Endothelial cell of umbilical vein (primary cell): Measurements from ENCODE around the gene RSRC2. TPM values are rescaled to one million over a fixed set of nuclear protein-coding genes. Genes with fewer than 3 reads are reported as not detected.

Source experiments
- BruUV-seq: library from RNA; stranded (reverse); fragments of 400-500 nt; replicated peaks from 2 replicates; lab custom pipeline; 2021; lab: Mats Ljungman, UMichigan
- CTCF ChIA-PET: fragments of 300-600, 350-600 bp; sonication (Branson Sonifier 250); formaldehyde crosslinking; loops from one replicate; lab custom pipeline; 2021; ENCODE audit warnings: antibody characterized with exemption, inconsistent platforms; lab: Charles Lee
- POLR2A ChIA-PET: fragments of 300-600, 350-600 bp; sonication (Branson Sonifier 250); formaldehyde crosslinking; loops from one replicate; lab custom pipeline; 2021; ENCODE audit warnings: antibody characterized with exemption, inconsistent platforms; lab: Charles Lee
- DNase-seq: peaks from one replicate; pipeline ENCODE4 v3.0.0-alpha.2; 2011; ENCODE audit warnings: low read depth, low spot score
- FAIRE-seq: peaks from 2 replicates; lab custom pipeline; 2011; peaks lifted over from hg19 to GRCh38; lab: Jason Lieb, UNC
- H2AFZ ChIP-seq: 2 replicates; pipeline ENCODE4 v1.6.0; 2012; ENCODE audit warnings: low read depth, low read length, control low read depth, inconsistent platforms
- H3K27ac ChIP-seq: 2 replicates; pipeline ENCODE4 v1.5.1; 2011; ENCODE audit warnings: low read depth, mild to moderate bottlenecking, control low read depth, low read length, moderate library complexity; ENCODE audit not compliant: insufficient read depth
- H3K27me3 ChIP-seq, 2 experiments: 2 replicates each; pipeline versions ENCODE4 v1.6.0 to v1.6.1; 2011; ENCODE audit warnings: low read length in 2 of 2, mixed read lengths in 1 of 2; ENCODE audit not compliant: control insufficient read depth in 2 of 2, insufficient read depth in 2 of 2
- H3K36me3 ChIP-seq, 2 experiments: 2 replicates in 1 of 2; 3 replicates in 1 of 2; pipeline ENCODE4 v1.5.1; 2011; ENCODE audit warnings: low read length in 2 of 2, mild to moderate bottlenecking in 1 of 2, moderate library complexity in 1 of 2; ENCODE audit not compliant: control insufficient read depth in 2 of 2, insufficient read depth in 2 of 2; ENCODE audit errors: extremely low read depth in 1 of 2
- H3K4me1 ChIP-seq: 3 replicates; pipeline ENCODE4 v1.5.1; 2011; ENCODE audit warnings: mild to moderate bottlenecking, low read length; ENCODE audit not compliant: control insufficient read depth, insufficient read depth; ENCODE audit errors: extremely low read depth
- H3K4me2 ChIP-seq: 2 replicates; pipeline ENCODE4 v1.6.1; 2011; ENCODE audit warnings: low read length, control low read depth, mixed read lengths; ENCODE audit not compliant: insufficient read depth
- H3K4me3 ChIP-seq, 3 experiments: fragments of 200-600 bp in 1 of 3; sonication (generic), shearing (Covaris generic) in 1 of 3; replicated peaks in 1 of 3; 2 replicates each; pipeline ENCODE4 v1.5.1; 2011 to 2016; ENCODE audit warnings: control low read depth in 3 of 3, low read length in 3 of 3, mild to moderate bottlenecking in 2 of 3, inconsistent platforms in 1 of 3, low read depth in 1 of 3, moderate library complexity in 1 of 3; ENCODE audit not compliant: insufficient read depth in 1 of 3
- H3K79me2 ChIP-seq: 2 replicates; pipeline ENCODE4 v1.6.0; 2012; ENCODE audit warnings: low read length, inconsistent platforms; ENCODE audit not compliant: control insufficient read depth, insufficient read depth
- H3K9ac ChIP-seq: replicated peaks from 2 replicates; pipeline ENCODE3; 2011; ENCODE audit warnings: low read length, control low read depth; ENCODE audit not compliant: insufficient read depth; ENCODE audit errors: extremely low read depth
- H3K9me1 ChIP-seq: replicated peaks from 3 replicates; pipeline ENCODE4 v1.6.0; 2011; ENCODE audit warnings: mild to moderate bottlenecking, low read length; ENCODE audit not compliant: control insufficient read depth, insufficient read depth; ENCODE audit errors: extremely low read depth
- H3K9me3 ChIP-seq: replicated peaks from 2 replicates; pipeline ENCODE4 v1.5.1; 2012; ENCODE audit warnings: low read length, inconsistent platforms; ENCODE audit not compliant: control insufficient read depth, insufficient read depth
- H4K20me1 ChIP-seq: replicated peaks from 2 replicates; pipeline ENCODE3; 2011; ENCODE audit warnings: mild to moderate bottlenecking, low read length; ENCODE audit not compliant: control insufficient read depth, insufficient read depth; ENCODE audit errors: extremely low read depth
- EZH2 ChIP-seq: IDR thresholded peaks from 2 replicates; pipeline ENCODE4 v1.6.1; 2012; ENCODE audit warnings: borderline replicate concordance, low read depth, mild to moderate bottlenecking, moderate library complexity, low read length, inconsistent platforms; ENCODE audit not compliant: severe bottlenecking
- FOS ChIP-seq: IDR thresholded peaks from 2 replicates; pipeline ENCODE4 v1.6.1; 2011; ENCODE audit warnings: mild to moderate bottlenecking, low read length, moderate library complexity, borderline replicate concordance; ENCODE audit not compliant: insufficient read depth
- GATA2 ChIP-seq: IDR thresholded peaks from 2 replicates; pipeline ENCODE4 v1.7.0; 2011; ENCODE audit warnings: low read depth, mild to moderate bottlenecking, moderate library complexity, mixed read lengths, low read length; ENCODE audit not compliant: insufficient read length, insufficient read depth
- JUN ChIP-seq: IDR thresholded peaks from 2 replicates; pipeline ENCODE4 v1.6.1; 2011; ENCODE audit warnings: borderline replicate concordance, low read depth; ENCODE audit not compliant: insufficient read length, insufficient read depth
- MAX ChIP-seq: IDR thresholded peaks from 2 replicates; pipeline ENCODE4 v1.6.1; 2011; ENCODE audit not compliant: insufficient read depth, insufficient read length
- MYC ChIP-seq: IDR thresholded peaks from one replicate; pipeline ENCODE4 v1.6.1; 2011; ENCODE audit warnings: mild to moderate bottlenecking, low read depth, low read length
- POLR2A ChIP-seq: IDR thresholded peaks from 2 replicates; pipeline ENCODE4 v1.6.1; 2012; ENCODE audit warnings: low read depth, mild to moderate bottlenecking, control low read depth, low read length
- POLR2AphosphoS5 ChIP-seq: IDR thresholded peaks from 2 replicates; pipeline ENCODE4 v1.6.1; 2012; ENCODE audit warnings: low read depth, mild to moderate bottlenecking, control low read depth, low read length, moderate library complexity; ENCODE audit not compliant: insufficient read depth
- dilution Hi-C: fragments of 300-500 bp; cut with MboI; formaldehyde crosslinking; loops from one replicate; pipeline ENCODE4 v1.15.0; 2019; ENCODE audit warnings: low sequenced_read_pairs; ENCODE audit not compliant: extremely low pct_ligation_motif_present
- intact Hi-C: fragments of 100-400 bp; cut with micrococcal nuclease; formaldehyde crosslinking; loops from one replicate; pipeline ENCODE4 v1.10.0; 2022
- polyA plus RNA-seq, 4 experiments: library from polyadenylated mRNA; depleted of rRNA in 3 of 4; stranded (reverse) in 3 of 4; unstranded in 1 of 4; fragments of >200 nt; gene quantifications; 2 replicates each; pipeline versions ENCODE4 v1.2.1 to v1.2.3, GENCODE V29; 2011 to 2012; ENCODE audit warnings: missing spikeins in 1 of 4
- total RNA-seq: library from RNA; stranded (reverse); gene quantifications from 2 replicates; pipeline ENCODE4 v1.2.3, GENCODE V29; 2021
- TF ChIP-seq, protein P1 (sequence below), 2 donors: IDR thresholded peaks; 1 replicate in 1 of 2; 2 replicates in 1 of 2; pipeline ENCODE4 v1.5.1; 2011; ENCODE audit warnings: low read length in 2 of 2, mild to moderate bottlenecking in 2 of 2, moderate library complexity in 2 of 2, control low read depth in 1 of 2, inconsistent platforms in 1 of 2, low read depth in 1 of 2; ENCODE audit not compliant: insufficient read depth in 1 of 2; ENCODE audit errors: extremely low read depth in 1 of 2

The RSRC2 gene
- total and polyA plus RNA-seq, 2 donors (not counting 3 experiments of a cell fraction or from before 2014, with no cell fraction given): 17.6 to 81.1 TPM

GRCh38 chr12:122508163-122508562, 18.6 kb downstream of the RSRC2 start:
- dilution Hi-C loops: no loop called here
- POLR2A ChIA-PET: interaction anchor here (0.7 kb wide), 1 partner anchor 40 kb away, joined by 3 read pairs; no protein-coding TSS in a partner anchor

DNA sequence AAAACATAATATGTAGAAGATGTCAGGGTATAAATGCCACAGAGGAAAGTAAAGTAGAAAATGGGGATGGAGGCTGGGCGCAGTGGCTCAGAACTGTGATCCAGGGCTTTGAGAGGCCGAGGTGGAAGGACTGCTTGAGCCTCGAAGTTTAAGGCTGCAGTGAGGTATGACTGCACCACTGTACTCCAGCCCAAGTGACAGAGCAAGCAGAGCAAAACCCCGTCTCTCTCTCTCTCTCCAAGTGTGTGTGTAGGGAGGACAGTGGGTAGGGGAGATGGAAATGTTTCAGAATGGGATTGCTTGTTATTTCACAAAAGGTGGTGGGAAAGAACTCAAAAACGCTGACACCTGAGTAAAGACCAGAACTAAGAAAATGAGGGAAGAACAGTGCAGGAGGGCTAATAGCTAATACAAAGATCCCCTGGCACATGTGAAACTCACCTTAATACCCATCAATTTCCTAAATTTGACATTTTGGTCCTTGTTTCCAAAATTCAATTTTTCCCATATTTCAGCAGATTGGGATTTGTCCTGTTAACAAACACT, 20.3 kb downstream of the RSRC2 start:
- H4K20me1 ChIP-seq: no peaks in the 10 kb centered on the region
- FAIRE-seq (no peak), DNase-seq (no peak)
- CTCF ChIA-PET: no interaction called here
- H3K9me1 ChIP-seq: no peaks in the 10 kb centered on the region
- TF ChIP-seq MAX (no peak), POLR2AphosphoS5 (no peak), POLR2A (no peak), JUN (no peak), EZH2 (no peak), MYC (no peak), FOS (no peak), GATA2 (no peak)
- TF ChIP-seq, protein P1, sequence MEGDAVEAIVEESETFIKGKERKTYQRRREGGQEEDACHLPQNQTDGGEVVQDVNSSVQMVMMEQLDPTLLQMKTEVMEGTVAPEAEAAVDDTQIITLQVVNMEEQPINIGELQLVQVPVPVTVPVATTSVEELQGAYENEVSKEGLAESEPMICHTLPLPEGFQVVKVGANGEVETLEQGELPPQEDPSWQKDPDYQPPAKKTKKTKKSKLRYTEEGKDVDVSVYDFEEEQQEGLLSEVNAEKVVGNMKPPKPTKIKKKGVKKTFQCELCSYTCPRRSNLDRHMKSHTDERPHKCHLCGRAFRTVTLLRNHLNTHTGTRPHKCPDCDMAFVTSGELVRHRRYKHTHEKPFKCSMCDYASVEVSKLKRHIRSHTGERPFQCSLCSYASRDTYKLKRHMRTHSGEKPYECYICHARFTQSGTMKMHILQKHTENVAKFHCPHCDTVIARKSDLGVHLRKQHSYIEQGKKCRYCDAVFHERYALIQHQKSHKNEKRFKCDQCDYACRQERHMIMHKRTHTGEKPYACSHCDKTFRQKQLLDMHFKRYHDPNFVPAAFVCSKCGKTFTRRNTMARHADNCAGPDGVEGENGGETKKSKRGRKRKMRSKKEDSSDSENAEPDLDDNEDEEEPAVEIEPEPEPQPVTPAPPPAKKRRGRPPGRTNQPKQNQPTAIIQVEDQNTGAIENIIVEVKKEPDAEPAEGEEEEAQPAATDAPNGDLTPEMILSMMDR (IDR thresholded peaks at IDR 0.05; ENCODE audit: extremely low read depth in 1 of 2, insufficient read depth in 1 of 2, low read depth in 1 of 2, low read length in 2 of 2): no peak
- no peaks in the 10 kb centered on the region for H3K9me3 ChIP-seq
- no TSS peak for BruUV-seq
- H3K27ac ChIP-seq: no peak overlapping the region
- H3K79me2 ChIP-seq: peaks cover 18% of the 10 kb centered on the region
- POLR2A ChIA-PET: no interaction called here
- H3K4me1 ChIP-seq: peaks cover 1% of the 10 kb centered on the region
- H3K4me2 ChIP-seq: no peak overlapping the region
- intact Hi-C loops (no loop called here), dilution Hi-C loops (no loop called here)
- H2AFZ ChIP-seq: no peak overlapping the region
- H3K9ac ChIP-seq: no peak overlapping the region
- no peak overlapping the region for H3K4me3 ChIP-seq
- H3K27me3 ChIP-seq: no peaks in the 10 kb centered on the region
- peaks cover 36 to 46% of the 10 kb centered on the region in 2 experiments for H3K36me3 ChIP-seq

More at GRCh38 chr12:122508163-122508562, 18.6 kb downstream of the RSRC2 start:
- DNase-seq (no peak), FAIRE-seq (no peak)
- Histone ChIP-seq H3K79me2 (peaks cover 28% of the 10 kb centered on the region), H2AFZ (no peak overlapping the region), H3K4me2 (no peak overlapping the region), H3K4me3 (no peak overlapping the region), H3K9me3 (no peaks in the 10 kb centered on the region), H3K36me3 (peaks cover 43 to 51% of the 10 kb centered on the region in 2 experiments), H4K20me1 (no peaks in the 10 kb centered on the region), H3K9me1 (no peaks in the 10 kb centered on the region), H3K27ac (no peak overlapping the region), H3K9ac (no peak overlapping the region), H3K4me1 (no peaks in the 10 kb centered on the region), H3K27me3 (no peaks in the 10 kb centered on the region)
- BruUV-seq: no TSS peak
- TF ChIP-seq GATA2 (no peak), MAX (no peak), POLR2A (no peak), POLR2AphosphoS5 (no peak), JUN (no peak), MYC (no peak), EZH2 (no peak), FOS (no peak)
- intact Hi-C loops: no loop called here
- CTCF ChIA-PET: no interaction called here
